ENCODE data around the gene HIGD2A.
"Not testable (repeated sequence)": the region's sequence is repeated elsewhere in the genome, so short reads cannot be mapped to it uniquely, and the experiment has no call there.

HIGD2A gene

GRCh38 chr5:176394881-176395675, 6.5 kb downstream of the HIGD2A start:
- DNase-seq (ENCODE audit: low read depth), result no peak

DNA sequence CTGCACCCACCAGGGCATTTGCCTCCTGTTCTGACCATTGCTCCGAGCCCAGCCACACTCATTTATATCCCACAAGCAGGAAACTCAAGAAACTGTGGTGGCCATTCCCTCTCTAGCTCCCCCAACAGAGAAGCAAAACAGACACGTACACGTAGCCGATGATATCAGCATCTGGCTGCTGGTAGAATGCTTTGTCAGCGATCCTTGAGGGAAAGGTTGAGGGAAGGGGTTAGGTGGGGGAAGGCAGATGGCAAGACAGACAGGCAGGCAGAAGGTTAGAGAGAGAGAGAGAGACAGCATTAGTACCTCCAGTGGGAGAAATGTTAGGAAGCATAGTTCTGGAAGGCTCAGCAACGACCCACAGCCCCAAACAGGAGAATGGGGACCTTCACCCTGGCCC, 7.8 kb downstream of the HIGD2A start:
- no peak for DNase-seq (ENCODE audit: low read depth)

- DNase-seq (ENCODE audit: low read depth), result no peak
Observed at GRCh38 chr5:176397736-176398420, 9.3 kb downstream of the HIGD2A start.

- no peak for DNase-seq (ENCODE audit: low read depth)
Observed at GRCh38 chr5:176400382-176401156, 12.0 kb downstream of the HIGD2A start.

GRCh38 chr5:176401281-176402205, 13.0 kb downstream of the HIGD2A start:
- no peak for DNase-seq (ENCODE audit: low read depth)

GRCh38 chr5:176405656-176406435, 17.3 kb downstream of the HIGD2A start:
- no peak for DNase-seq (ENCODE audit: low read depth)

- DNase-seq (ENCODE audit: low read depth), result no peak
Observed at GRCh38 chr5:176406436-176407052, 18.0 kb downstream of the HIGD2A start.

- no peak for DNase-seq (ENCODE audit: low read depth)
Observed at GRCh38 chr5:176407456-176408251, 19.1 kb downstream of the HIGD2A start.

DNA sequence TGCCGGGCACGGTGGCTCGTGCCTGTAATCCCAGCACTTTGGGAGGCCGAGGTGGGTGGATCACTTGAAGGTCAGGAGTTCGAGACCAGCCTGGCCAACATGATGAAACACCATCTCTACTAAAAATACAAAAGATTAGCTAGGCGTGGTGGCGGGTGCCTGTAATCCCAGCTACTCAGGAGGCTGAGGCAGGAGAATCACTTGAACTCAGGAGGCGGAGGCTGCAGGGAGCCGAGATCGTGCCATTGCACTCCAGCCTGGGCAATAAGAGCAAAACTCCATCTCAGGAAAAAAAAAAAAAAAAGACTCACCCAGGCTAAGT, 19.7 kb downstream of the HIGD2A start:
- not testable (repeated sequence) for DNase-seq (ENCODE audit: low read depth)

DNA sequence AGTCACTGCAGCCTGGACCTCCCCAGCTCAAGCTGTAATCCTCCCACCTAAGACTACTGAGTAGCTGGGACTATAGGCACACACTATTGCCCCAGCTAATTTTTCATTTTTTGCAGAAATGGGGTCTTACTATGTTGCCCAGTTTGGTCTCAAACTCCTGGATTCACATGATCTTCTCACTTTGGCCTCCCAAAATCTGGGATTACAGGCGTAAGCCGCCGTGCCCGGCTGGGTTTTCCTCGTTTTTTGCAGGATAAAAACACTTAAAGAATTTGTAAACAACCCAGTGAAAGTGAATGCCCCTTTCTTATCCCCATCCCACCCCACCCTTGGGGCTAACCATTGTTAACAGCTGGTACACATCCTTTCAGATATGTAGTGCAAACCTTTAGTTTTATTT, 20.0 kb downstream of the HIGD2A start:
- no peak for DNase-seq (ENCODE audit: low read depth)

GRCh38 chr5:176409765-176410164, 21.2 kb downstream of the HIGD2A start:
- DNase-seq (ENCODE audit: low read depth), result no peak

- no peak for DNase-seq (ENCODE audit: low read depth)
Observed at GRCh38 chr5:176410486-176411180, 22.1 kb downstream of the HIGD2A start.

DNA sequence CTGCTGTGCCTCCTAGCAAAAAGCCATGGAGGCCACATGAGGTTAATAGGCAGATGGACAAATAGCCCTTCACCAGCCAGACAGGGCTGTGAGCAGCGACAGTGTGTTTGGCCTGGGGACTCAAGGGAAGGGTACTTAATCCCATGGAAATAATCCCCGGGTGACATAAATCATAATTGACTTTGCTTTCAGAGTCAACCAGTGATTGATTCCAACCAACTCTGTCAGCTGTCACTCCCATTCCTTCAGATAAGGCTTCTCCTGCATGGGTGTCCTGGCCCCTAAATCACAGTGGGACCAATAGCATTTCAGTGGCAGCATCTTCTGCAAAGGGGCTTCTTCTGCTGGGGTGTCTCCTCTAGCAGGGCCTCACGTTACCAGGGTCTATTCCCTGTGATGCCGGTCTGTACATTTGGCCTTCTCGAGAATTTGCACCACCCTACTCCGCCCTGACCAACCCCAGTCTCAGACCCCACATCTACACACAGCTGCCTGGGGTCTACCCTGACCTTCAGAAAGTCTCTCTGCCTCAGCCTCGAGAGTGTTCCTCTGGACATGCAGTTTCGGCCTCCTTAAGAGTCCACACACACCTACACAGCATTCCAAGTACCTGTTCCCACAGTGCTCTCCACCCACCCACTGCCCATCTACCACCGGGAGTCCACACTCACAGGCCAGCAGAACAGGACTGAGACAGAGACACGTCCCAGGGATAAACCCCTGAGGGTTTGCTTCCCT, 24.1 kb downstream of the HIGD2A start:
- DNase-seq (ENCODE audit: low read depth), result no peak

DNA sequence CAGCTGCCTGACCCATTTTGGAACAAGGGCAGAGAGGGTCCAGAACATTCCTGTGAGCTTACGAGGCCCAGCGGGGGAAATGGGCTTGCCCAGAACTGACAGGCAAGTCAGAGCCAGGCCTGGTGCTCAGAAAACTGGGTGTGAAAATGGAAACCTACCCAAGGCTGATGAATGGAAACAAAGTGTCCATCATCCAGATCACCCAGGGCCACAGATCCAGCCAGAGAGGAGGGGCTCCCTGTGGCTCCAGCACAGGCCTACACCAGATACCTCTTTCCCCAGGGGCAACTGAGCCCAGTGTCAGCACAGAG, 24.7 kb downstream of the HIGD2A start:
- no peak for DNase-seq (ENCODE audit: low read depth)

- no peak for DNase-seq (ENCODE audit: low read depth)
Observed at GRCh38 chr5:176413709-176414191, 25.2 kb downstream of the HIGD2A start.

DNA sequence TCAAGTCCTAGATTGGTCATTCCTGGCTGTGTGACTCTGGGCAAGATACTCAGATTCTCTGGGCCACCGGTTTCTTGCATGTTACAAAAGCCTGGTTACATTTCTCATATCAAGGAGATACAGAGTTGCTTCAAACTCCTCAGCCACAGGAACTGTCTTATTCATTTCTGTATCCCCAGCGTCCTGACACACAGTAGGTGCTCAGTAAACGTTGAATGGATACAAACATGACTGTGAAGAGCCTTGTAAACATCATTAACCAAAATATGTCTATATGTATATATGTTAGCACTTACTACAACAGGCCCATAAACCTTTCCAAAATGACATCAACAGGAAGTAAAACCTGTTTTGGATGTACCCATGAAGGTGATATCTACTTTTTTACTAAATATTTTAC, 26.2 kb downstream of the HIGD2A start:
- no peak for DNase-seq (ENCODE audit: low read depth)

- DNase-seq (ENCODE audit: low read depth), result no peak
Observed at GRCh38 chr5:176415240-176415951, 26.8 kb downstream of the HIGD2A start.

All from stimulated activated CD8-positive, alpha-beta memory T cell treated with anti-CD3 and anti-CD28 coated beads, Interleukin-4, amount 100 ng/mL, for 24 hours (primary cell).